CD4-positive, alpha-beta T cell (primary cell): ENCODE measurements around the gene SBK1. TPM values are rescaled to one million over a fixed set of nuclear protein-coding genes. Genes with fewer than 3 reads are reported as not detected.
"Not testable (repeated sequence)": the region's sequence is repeated elsewhere in the genome, so short reads cannot be mapped to it uniquely, and the experiment has no call there.

ENCODE experiments used
- ATAC-seq: fragments of 200-7000 bp; cut with Tn5 transposase; one replicate; pipeline ENCODE4 v1.10.0; 2022; ENCODE audit warnings: mild to moderate bottlenecking; ENCODE audit not compliant: poor library complexity
- CTCF ChIA-PET: fragments of 350-600 bp; sonication (Branson Sonifier 250); formaldehyde crosslinking; loops from one replicate; lab custom pipeline; 2021; ENCODE audit warnings: antibody characterized with exemption, inconsistent platforms; lab: Charles Lee
- POLR2A ChIA-PET: fragments of 350-600 bp; sonication (Branson Sonifier 250); formaldehyde crosslinking; loops from one replicate; lab custom pipeline; 2021; ENCODE audit warnings: antibody characterized with exemption, inconsistent platforms; lab: Charles Lee
- DNase-seq, 14 experiments: peaks; one replicate each; pipeline ENCODE4 v3.0.0-alpha.2; 2013 to 2020; ENCODE audit warnings: mixed read lengths in 2 of 14
- H3K27ac ChIP-seq, 2 donors: one replicate each; pipeline versions ENCODE4 v1.5.1 to v1.7.0; 2013; ENCODE audit warnings: low read length in 2 of 2, low read depth in 1 of 2, mild to moderate bottlenecking in 1 of 2
- H3K27me3 ChIP-seq, 2 experiments: 1 replicate in 1 of 2; 2 replicates in 1 of 2; pipeline versions ENCODE4 v1.6.1 to v1.7.0; 2013; ENCODE audit warnings: low read length in 2 of 2, control low read depth in 1 of 2, mild to moderate bottlenecking in 1 of 2, moderate library complexity in 1 of 2; ENCODE audit not compliant: insufficient read depth in 2 of 2, control insufficient read depth in 1 of 2
- H3K36me3 ChIP-seq: one replicate; pipeline ENCODE4 v1.6.1; 2013; ENCODE audit warnings: low read length, control low read depth; ENCODE audit not compliant: insufficient read depth
- H3K4me1 ChIP-seq: one replicate; pipeline ENCODE4 v1.6.1; 2013; ENCODE audit warnings: low read length, control low read depth; ENCODE audit not compliant: insufficient read depth
- H3K4me3 ChIP-seq: one replicate; pipeline ENCODE4 v1.5.1; 2013; ENCODE audit warnings: mild to moderate bottlenecking, low read length, moderate library complexity
- H3K9me3 ChIP-seq, 2 experiments: 1 replicate in 1 of 2; 2 replicates in 1 of 2; pipeline versions ENCODE4 v1.6.1 to v1.7.0; 2013; ENCODE audit warnings: low read length in 2 of 2, mild to moderate bottlenecking in 2 of 2, control low read depth in 1 of 2, moderate library complexity in 1 of 2; ENCODE audit not compliant: control insufficient read depth in 1 of 2, insufficient read depth in 1 of 2
- H3K27ac Mint-ChIP-seq: one replicate; pipeline ENCODE4 v1.8.0; 2020; ENCODE audit warnings: mixed read lengths
- H3K27me3 Mint-ChIP-seq: one replicate; pipeline ENCODE4 v1.8.0; 2021; ENCODE audit warnings: mixed read lengths
- H3K36me3 Mint-ChIP-seq: one replicate; pipeline ENCODE4 v1.8.0; 2021; ENCODE audit warnings: low read depth, mixed read lengths
- H3K4me1 Mint-ChIP-seq: one replicate; pipeline ENCODE4 v1.8.0; 2021; ENCODE audit warnings: low read depth, mixed read lengths
- H3K4me3 Mint-ChIP-seq: one replicate; pipeline ENCODE4 v1.8.0; 2020; ENCODE audit warnings: mild to moderate bottlenecking, mixed read lengths
- H3K9me3 Mint-ChIP-seq: one replicate; pipeline ENCODE4 v1.8.0; 2020; ENCODE audit warnings: mixed read lengths
- intact Hi-C, 2 experiments: fragments of 100-400 bp; cut with DNase I in 1 of 2; cut with micrococcal nuclease in 1 of 2; formaldehyde crosslinking; loops; one replicate each; pipeline versions ENCODE4 v1.15.1 to v1.9.0; 2023 to 2025; cut with DNase I, micrococcal nuclease
- total RNA-seq, 174 experiments: library from RNA in 2 of 174; stranded (reverse) in 2 of 174; gene quantifications; one replicate each; pipeline ENCODE4 v1.2.3 and lab custom pipeline; 2021 to 2026
- TF ChIP-seq, protein P1 (sequence below): fragments of 200-600 bp; IDR thresholded peaks from one replicate; pipeline ENCODE4 v1.8.0; 2022; ENCODE audit warnings: antibody characterized with exemption, mild to moderate bottlenecking

The SBK1 gene
- total RNA-seq, 2 experiments from 2014 or later: 13.0 to 13.5 TPM

DNA sequence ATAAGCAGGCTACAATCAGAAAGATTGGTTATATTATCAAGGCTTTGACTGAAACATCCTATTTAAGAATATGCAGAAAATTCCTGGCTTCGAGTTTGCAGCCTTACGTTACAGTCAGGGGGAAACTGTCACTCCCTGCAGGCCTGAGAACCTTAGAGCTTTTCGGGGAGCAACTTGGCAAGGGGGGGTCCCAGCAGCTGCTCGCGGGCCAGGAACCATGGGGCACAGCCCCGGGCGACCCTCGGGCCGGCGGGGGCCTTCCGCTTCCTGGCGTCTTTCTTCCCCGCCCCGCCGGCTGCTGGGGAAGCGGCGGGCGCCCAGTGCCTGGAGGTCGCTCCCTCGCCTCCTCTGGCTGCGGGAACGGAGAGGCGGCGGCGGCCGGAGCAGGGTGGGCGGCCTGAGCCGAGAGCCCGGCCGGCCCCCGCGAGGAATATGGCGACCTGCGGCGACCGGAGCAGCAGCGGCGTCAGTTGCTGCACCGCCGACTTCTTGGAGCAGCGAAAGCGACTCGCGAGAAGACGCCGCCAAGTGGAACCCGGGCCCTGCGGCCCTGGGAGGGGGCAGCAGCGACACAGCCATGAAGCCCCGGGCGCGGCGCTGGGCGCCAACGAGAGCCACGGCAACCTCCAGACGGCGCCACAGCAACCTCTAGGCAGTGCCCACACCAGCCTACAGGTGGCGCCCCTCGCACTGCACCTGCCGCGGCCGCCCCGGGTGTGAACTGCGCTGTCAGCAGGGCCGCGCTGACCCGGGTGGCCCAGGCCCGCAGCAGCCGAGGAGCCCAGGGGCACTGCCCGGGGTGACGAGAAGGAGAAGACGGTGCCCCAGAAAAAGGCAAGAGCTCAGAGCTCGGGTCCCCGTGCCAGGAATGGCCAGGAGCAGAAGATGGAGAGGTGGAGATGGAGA, 72.2 kb downstream of the SBK1 start:
- ATAC-seq (peak; percentile 99), DNase-seq (peak in 4 of 14 experiments; percentile 1 to 35 (median 4))
- H3K36me3 Mint-ChIP-seq, H3K4me3 ChIP-seq, CTCF ChIA-PET, H3K36me3 ChIP-seq, H3K27me3 ChIP-seq, H3K27ac Mint-ChIP-seq, H3K27me3 Mint-ChIP-seq, POLR2A ChIA-PET, H3K9me3 Mint-ChIP-seq, H3K27ac ChIP-seq, intact Hi-C loops, H3K4me1 ChIP-seq, H3K4me1 Mint-ChIP-seq, H3K4me3 Mint-ChIP-seq, H3K9me3 ChIP-seq: not testable (repeated sequence)
- TF ChIP-seq, protein P1, sequence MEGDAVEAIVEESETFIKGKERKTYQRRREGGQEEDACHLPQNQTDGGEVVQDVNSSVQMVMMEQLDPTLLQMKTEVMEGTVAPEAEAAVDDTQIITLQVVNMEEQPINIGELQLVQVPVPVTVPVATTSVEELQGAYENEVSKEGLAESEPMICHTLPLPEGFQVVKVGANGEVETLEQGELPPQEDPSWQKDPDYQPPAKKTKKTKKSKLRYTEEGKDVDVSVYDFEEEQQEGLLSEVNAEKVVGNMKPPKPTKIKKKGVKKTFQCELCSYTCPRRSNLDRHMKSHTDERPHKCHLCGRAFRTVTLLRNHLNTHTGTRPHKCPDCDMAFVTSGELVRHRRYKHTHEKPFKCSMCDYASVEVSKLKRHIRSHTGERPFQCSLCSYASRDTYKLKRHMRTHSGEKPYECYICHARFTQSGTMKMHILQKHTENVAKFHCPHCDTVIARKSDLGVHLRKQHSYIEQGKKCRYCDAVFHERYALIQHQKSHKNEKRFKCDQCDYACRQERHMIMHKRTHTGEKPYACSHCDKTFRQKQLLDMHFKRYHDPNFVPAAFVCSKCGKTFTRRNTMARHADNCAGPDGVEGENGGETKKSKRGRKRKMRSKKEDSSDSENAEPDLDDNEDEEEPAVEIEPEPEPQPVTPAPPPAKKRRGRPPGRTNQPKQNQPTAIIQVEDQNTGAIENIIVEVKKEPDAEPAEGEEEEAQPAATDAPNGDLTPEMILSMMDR: peak; percentile 24

DNA sequence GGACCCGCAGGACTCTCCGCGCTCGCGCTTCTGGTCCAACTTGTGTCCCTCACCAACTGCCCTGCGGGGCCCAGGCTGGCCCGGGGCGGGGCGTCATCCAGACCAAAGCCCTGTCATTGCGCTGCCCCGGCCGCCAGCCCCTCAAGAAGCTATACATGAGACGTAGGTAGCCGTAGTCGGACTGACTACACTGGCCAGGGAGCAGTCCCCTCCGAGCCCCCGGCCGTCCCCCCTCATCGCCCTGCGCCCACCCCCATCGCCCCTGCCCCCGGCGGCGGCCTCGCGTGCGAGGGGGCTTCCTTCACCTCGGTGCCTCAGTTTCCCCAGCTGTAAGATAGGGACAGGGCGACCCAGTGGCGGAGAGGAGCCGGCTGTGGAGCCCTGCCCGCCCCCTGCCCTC, 75.6 kb downstream of the SBK1 start:
- intact Hi-C loops, H3K9me3 ChIP-seq, H3K4me3 ChIP-seq, H3K27ac ChIP-seq, H3K27me3 ChIP-seq, ATAC-seq, POLR2A ChIA-PET, H3K27me3 Mint-ChIP-seq, H3K36me3 Mint-ChIP-seq, H3K36me3 ChIP-seq, H3K4me1 Mint-ChIP-seq, H3K27ac Mint-ChIP-seq, H3K9me3 Mint-ChIP-seq, H3K4me1 ChIP-seq, H3K4me3 Mint-ChIP-seq, CTCF ChIA-PET: not testable (repeated sequence)
- DNase-seq: peak in 1 of 14 experiments; percentile 5

Other genes with a start within 250 kb of the SBK1 start
- not detected for gene GSG1L, start 228.8 kb upstream of the SBK1 start, total RNA-seq
- 100 to 1,000 TPM; 378 to 390 TPM for gene XPO6, start 80.6 kb upstream of the SBK1 start, total RNA-seq
- gene NPIPB6, start 71.0 kb downstream of the SBK1 start, total RNA-seq: 1 to 10 TPM; 2.3 to 2.4 TPM
- 10 to 100 TPM; 42.7 to 57.8 TPM for gene EIF3CL, start 111.3 kb downstream of the SBK1 start, total RNA-seq
- gene NPIPB7, start 179.8 kb downstream of the SBK1 start, total RNA-seq: not detected
- gene CLN3, start 199.5 kb downstream of the SBK1 start, total RNA-seq: 10 to 100 TPM; 42.7 to 46.3 TPM
- gene APOBR, start 202.1 kb downstream of the SBK1 start, total RNA-seq: 1 to 10 TPM; 5.6 to 6.1 TPM
- not detected for gene IL27, start 214.3 kb downstream of the SBK1 start, total RNA-seq
- gene NUPR1, start 246.4 kb downstream of the SBK1 start, total RNA-seq: not detected